Tibial nerve (tissue), 4 donors: ENCODE results near the gene CLPTM1.

Experiments
- EP300 ChIP-seq, 2 donors: sonication (generic); formaldehyde crosslinking; IDR thresholded peaks; one replicate each; pipeline ENCODE4 v1.6.1; 2017; ENCODE audit warnings: antibody characterized with exemption in 2 of 2, mild to moderate bottlenecking in 1 of 2
- POLR2A ChIP-seq, 2 donors: fragments of 450-650 bp; IDR thresholded peaks; one replicate each; pipeline ENCODE4 v1.6.1; 2017; ENCODE audit warnings: antibody characterized with exemption in 2 of 2, mild to moderate bottlenecking in 2 of 2, moderate library complexity in 2 of 2
- TF ChIP-seq, protein P1 (sequence below), 5 experiments: fragments of 200-600 bp in 3 of 5; fragments of 450-650 bp in 2 of 5; sonication (generic) in 3 of 5; IDR thresholded peaks; one replicate each; pipeline ENCODE4 v1.5.1; 2016 to 2019; ENCODE audit warnings: antibody characterized with exemption in 5 of 5, mild to moderate bottlenecking in 3 of 5, moderate library complexity in 2 of 5

DNA sequence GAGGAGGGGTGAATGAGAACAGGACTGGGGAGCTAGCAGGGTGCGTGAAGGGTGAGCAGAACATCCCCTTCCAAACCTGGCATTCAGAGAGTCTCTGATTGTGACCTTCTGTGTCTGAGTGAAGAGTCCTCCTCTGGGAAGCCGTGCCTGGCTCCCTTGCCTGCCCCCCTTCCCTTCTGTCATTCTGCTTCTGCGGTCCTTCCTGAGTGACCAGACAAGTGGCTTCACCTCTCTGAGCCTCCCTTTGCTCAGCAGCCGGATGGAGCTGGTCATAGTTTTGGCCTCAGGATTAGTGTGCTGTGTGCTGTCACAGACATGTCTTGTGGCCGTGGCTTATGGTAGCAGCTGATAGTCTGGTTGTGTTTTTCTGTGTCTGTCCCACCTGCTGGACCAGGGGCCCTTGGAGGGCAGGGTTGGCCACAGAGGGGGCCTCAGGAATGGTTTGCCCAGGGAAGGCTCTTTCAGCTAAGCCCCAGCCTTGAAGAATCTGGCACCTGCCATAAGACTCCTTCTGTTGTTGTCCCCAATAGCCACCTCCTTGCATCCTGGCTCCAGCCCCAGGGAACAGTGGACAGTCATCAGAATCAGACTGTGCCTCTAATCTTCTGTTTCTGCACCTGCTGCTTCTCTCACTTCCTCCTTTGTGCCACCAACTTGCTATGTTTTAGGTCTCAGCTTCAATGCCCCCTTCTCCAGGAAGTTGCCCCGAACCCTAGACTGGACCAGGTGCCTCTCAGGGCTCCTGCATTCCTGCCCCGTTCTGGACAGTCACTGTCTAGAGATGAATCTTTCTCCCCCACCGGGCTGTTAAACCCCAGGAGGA lies 5.9 kb downstream of the CLPTM1 start:
- TF ChIP-seq, protein P1, sequence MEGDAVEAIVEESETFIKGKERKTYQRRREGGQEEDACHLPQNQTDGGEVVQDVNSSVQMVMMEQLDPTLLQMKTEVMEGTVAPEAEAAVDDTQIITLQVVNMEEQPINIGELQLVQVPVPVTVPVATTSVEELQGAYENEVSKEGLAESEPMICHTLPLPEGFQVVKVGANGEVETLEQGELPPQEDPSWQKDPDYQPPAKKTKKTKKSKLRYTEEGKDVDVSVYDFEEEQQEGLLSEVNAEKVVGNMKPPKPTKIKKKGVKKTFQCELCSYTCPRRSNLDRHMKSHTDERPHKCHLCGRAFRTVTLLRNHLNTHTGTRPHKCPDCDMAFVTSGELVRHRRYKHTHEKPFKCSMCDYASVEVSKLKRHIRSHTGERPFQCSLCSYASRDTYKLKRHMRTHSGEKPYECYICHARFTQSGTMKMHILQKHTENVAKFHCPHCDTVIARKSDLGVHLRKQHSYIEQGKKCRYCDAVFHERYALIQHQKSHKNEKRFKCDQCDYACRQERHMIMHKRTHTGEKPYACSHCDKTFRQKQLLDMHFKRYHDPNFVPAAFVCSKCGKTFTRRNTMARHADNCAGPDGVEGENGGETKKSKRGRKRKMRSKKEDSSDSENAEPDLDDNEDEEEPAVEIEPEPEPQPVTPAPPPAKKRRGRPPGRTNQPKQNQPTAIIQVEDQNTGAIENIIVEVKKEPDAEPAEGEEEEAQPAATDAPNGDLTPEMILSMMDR (IDR thresholded peaks at IDR 0.05), result no peak
- TF ChIP-seq POLR2A (IDR thresholded peaks at IDR 0.05), result no peak
- TF ChIP-seq EP300 (IDR thresholded peaks at IDR 0.05), result no peak
